ENCODE data around the gene PRKACB. TPM values are rescaled to one million over a fixed set of nuclear protein-coding genes. Genes with fewer than 3 reads are reported as not detected.
A peak's percentile ranks its signal among the peaks of the same experiment; 100 is the strongest.

The PRKACB gene
- total RNA-seq, 1 donor from 2014 or later = 64.9 TPM

DNA sequence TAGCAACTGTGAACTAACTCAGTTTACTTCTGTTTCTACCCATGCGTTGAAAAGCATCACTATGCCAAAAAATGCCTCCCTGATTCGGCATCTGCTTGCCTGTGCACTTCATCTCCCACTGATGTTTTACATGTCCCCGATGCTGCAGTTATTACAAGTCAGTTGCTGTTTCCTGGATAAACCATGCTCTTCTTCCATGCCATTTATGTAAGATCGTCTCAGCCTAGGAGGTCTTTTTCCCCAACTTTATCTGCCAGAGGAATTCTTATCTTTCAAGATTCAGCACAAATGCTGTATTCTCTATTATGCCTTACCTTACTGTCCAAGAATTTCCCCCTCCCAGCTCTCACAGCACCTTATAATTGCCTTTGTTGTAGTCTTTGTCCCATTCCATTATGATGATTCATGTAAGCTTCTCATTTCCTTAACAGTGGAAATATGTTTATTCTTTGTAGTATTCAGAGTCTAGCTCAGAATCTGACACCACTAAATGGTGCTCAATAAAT, 30.0 kb downstream of the PRKACB start:
- Histone ChIP-seq H3K9ac (ENCODE audit: low read length) (peak overlapping the region; percentile 61), H3K4me1 (ENCODE audit: insufficient read depth, low read length) (peaks cover 6% of the 10 kb centered on the region), H3K4me2 (ENCODE audit: low read length) (peak overlapping the region; percentile 80), H3K36me3 (ENCODE audit: insufficient read depth, low read length) (no peaks in the 10 kb centered on the region), H3K4me3 (ENCODE audit: insufficient read depth, low read depth, low read length) (peak overlapping the region; percentile 38), H3K79me2 (ENCODE audit: insufficient read depth, low read length) (no peaks in the 10 kb centered on the region), H3K27ac (ENCODE audit: low read depth, low read length) (peak overlapping the region; percentile 77), H4K20me1 (ENCODE audit: insufficient read depth, low read length) (no peaks in the 10 kb centered on the region), H2AFZ (ENCODE audit: low read depth, low read length) (peak overlapping the region; percentile 63), H3K9me3 (ENCODE audit: insufficient read depth, low read depth, low read length) (no peaks in the 10 kb centered on the region), H3K27me3 (ENCODE audit: insufficient read depth, low read length) (no peaks in the 10 kb centered on the region)
- H3K27me3 Mint-ChIP-seq (ENCODE audit: low read depth, unreplicated experiment) = no peaks in the 10 kb centered on the region
- no peak overlapping the region for H3K4me3 Mint-ChIP-seq (ENCODE audit: unreplicated experiment)
- FAIRE-seq = peak; percentile 92
- DNase-seq (ENCODE audit: low read depth) = peak; percentile 87
- TF ChIP-seq, protein P1, sequence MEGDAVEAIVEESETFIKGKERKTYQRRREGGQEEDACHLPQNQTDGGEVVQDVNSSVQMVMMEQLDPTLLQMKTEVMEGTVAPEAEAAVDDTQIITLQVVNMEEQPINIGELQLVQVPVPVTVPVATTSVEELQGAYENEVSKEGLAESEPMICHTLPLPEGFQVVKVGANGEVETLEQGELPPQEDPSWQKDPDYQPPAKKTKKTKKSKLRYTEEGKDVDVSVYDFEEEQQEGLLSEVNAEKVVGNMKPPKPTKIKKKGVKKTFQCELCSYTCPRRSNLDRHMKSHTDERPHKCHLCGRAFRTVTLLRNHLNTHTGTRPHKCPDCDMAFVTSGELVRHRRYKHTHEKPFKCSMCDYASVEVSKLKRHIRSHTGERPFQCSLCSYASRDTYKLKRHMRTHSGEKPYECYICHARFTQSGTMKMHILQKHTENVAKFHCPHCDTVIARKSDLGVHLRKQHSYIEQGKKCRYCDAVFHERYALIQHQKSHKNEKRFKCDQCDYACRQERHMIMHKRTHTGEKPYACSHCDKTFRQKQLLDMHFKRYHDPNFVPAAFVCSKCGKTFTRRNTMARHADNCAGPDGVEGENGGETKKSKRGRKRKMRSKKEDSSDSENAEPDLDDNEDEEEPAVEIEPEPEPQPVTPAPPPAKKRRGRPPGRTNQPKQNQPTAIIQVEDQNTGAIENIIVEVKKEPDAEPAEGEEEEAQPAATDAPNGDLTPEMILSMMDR (IDR thresholded peaks at IDR 0.05; ENCODE audit: insufficient read depth, low read depth, low read length) = no peak
- no peak for TF ChIP-seq EZH2 (IDR thresholded peaks at IDR 0.05; ENCODE audit: insufficient read depth, low read length)
- peaks cover 17% of the 10 kb centered on the region for H3K4me1 Mint-ChIP-seq (ENCODE audit: low read depth, unreplicated experiment)
- peak overlapping the region; percentile 82 for H3K27ac Mint-ChIP-seq (ENCODE audit: unreplicated experiment)
- no peaks in the 10 kb centered on the region for H3K36me3 Mint-ChIP-seq (ENCODE audit: low read depth, unreplicated experiment)
- no peaks in the 10 kb centered on the region for H3K9me3 Mint-ChIP-seq (ENCODE audit: unreplicated experiment)

GRCh38 chr1:84181350-84182005, 37.4 kb downstream of the PRKACB start:
- no peak overlapping the region for H3K4me2 ChIP-seq (ENCODE audit: low read length)
- H3K9me3 ChIP-seq (ENCODE audit: insufficient read depth, low read depth, low read length) = no peaks in the 10 kb centered on the region
- FAIRE-seq (no peak), DNase-seq (ENCODE audit: low read depth) (no peak)
- no peak overlapping the region for H3K4me3 Mint-ChIP-seq (ENCODE audit: unreplicated experiment)
- H3K4me1 ChIP-seq (ENCODE audit: insufficient read depth, low read length) = no peaks in the 10 kb centered on the region
- H3K36me3 ChIP-seq (ENCODE audit: insufficient read depth, low read length) = no peaks in the 10 kb centered on the region
- TF ChIP-seq EZH2 (IDR thresholded peaks at IDR 0.05; ENCODE audit: insufficient read depth, low read length) = no peak
- TF ChIP-seq, protein P1 (IDR thresholded peaks at IDR 0.05; ENCODE audit: insufficient read depth, low read depth, low read length) = no peak
- H3K79me2 ChIP-seq (ENCODE audit: insufficient read depth, low read length) = no peaks in the 10 kb centered on the region
- no peak overlapping the region for H3K27ac Mint-ChIP-seq (ENCODE audit: unreplicated experiment)
- peaks cover 2% of the 10 kb centered on the region for H3K36me3 Mint-ChIP-seq (ENCODE audit: low read depth, unreplicated experiment)
- no peaks in the 10 kb centered on the region for H3K4me1 Mint-ChIP-seq (ENCODE audit: low read depth, unreplicated experiment)
- H2AFZ ChIP-seq (ENCODE audit: low read depth, low read length) = no peak overlapping the region
- no peaks in the 10 kb centered on the region for H3K9me3 Mint-ChIP-seq (ENCODE audit: unreplicated experiment)
- H3K4me3 ChIP-seq (ENCODE audit: insufficient read depth, low read depth, low read length) = no peak overlapping the region
- no peaks in the 10 kb centered on the region for H3K27me3 Mint-ChIP-seq (ENCODE audit: low read depth, unreplicated experiment)
- no peaks in the 10 kb centered on the region for H3K27me3 ChIP-seq (ENCODE audit: insufficient read depth, low read length)
- no peaks in the 10 kb centered on the region for H4K20me1 ChIP-seq (ENCODE audit: insufficient read depth, low read length)
- no peak overlapping the region for H3K27ac ChIP-seq (ENCODE audit: low read depth, low read length)
- H3K9ac ChIP-seq (ENCODE audit: low read length) = no peak overlapping the region

DNA sequence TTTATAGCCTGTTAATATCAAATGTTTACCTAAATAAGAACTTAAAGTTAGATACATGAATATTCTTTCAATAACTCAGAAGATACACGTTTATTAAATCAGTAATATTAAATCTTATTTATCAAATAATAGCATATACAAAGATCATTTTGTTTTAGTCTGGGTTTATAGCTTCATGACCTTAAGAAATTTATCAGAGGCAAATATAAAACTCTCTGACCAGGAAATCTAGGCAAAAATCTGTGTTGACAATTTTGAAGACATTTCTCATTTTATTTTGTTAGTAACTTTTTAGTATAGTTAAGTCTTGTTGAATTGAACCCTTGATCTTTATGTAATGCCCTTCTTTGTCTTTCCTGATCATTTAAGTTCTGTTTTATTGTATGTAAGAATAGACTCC, 46.4 kb downstream of the PRKACB start:
- DNase-seq (ENCODE audit: low read depth) (no peak), FAIRE-seq (no peak)
- H3K4me1 ChIP-seq (ENCODE audit: insufficient read depth, low read length) = no peaks in the 10 kb centered on the region
- H3K9me3 ChIP-seq (ENCODE audit: insufficient read depth, low read depth, low read length) = peaks cover 8% of the 10 kb centered on the region
- H3K27ac ChIP-seq (ENCODE audit: low read depth, low read length) = no peak overlapping the region
- peaks cover 2% of the 10 kb centered on the region for H3K36me3 ChIP-seq (ENCODE audit: insufficient read depth, low read length)
- H3K27ac Mint-ChIP-seq (ENCODE audit: unreplicated experiment) = no peak overlapping the region
- peaks cover 36% of the 10 kb centered on the region for H3K36me3 Mint-ChIP-seq (ENCODE audit: low read depth, unreplicated experiment)
- H3K9ac ChIP-seq (ENCODE audit: low read length) = no peak overlapping the region
- H3K27me3 ChIP-seq (ENCODE audit: insufficient read depth, low read length) = no peaks in the 10 kb centered on the region
- H3K4me1 Mint-ChIP-seq (ENCODE audit: low read depth, unreplicated experiment) = no peaks in the 10 kb centered on the region
- no peaks in the 10 kb centered on the region for H3K27me3 Mint-ChIP-seq (ENCODE audit: low read depth, unreplicated experiment)
- no peaks in the 10 kb centered on the region for H3K79me2 ChIP-seq (ENCODE audit: insufficient read depth, low read length)
- H2AFZ ChIP-seq (ENCODE audit: low read depth, low read length) = no peak overlapping the region
- TF ChIP-seq EZH2 (IDR thresholded peaks at IDR 0.05; ENCODE audit: insufficient read depth, low read length) = no peak
- TF ChIP-seq, protein P1 (IDR thresholded peaks at IDR 0.05; ENCODE audit: insufficient read depth, low read depth, low read length) = no peak
- no peak overlapping the region for H3K4me2 ChIP-seq (ENCODE audit: low read length)
- H3K4me3 ChIP-seq (ENCODE audit: insufficient read depth, low read depth, low read length) = no peak overlapping the region
- H3K9me3 Mint-ChIP-seq (ENCODE audit: unreplicated experiment) = peaks cover 6% of the 10 kb centered on the region
- no peaks in the 10 kb centered on the region for H4K20me1 ChIP-seq (ENCODE audit: insufficient read depth, low read length)
- no peak overlapping the region for H3K4me3 Mint-ChIP-seq (ENCODE audit: unreplicated experiment)
